HG03571 (cell line): Measurements from ENCODE around the gene ETNPPL.

ENCODE experiments used
- ATAC-seq: cut with Tn5 transposase; IDR thresholded peaks from one replicate; pipeline ENCODE4 v1.9.1; 2021; ENCODE audit not compliant: unreplicated experiment

Gene ETNPPL

GRCh38 chr4:108700081-108700757, 62.6 kb downstream of the ETNPPL start:
- no peak for ATAC-seq

- no peak for ATAC-seq
Observed at GRCh38 chr4:108696160-108696559, 66.7 kb downstream of the ETNPPL start.

GRCh38 chr4:108695062-108695461, 67.8 kb downstream of the ETNPPL start:
- no peak for ATAC-seq

DNA sequence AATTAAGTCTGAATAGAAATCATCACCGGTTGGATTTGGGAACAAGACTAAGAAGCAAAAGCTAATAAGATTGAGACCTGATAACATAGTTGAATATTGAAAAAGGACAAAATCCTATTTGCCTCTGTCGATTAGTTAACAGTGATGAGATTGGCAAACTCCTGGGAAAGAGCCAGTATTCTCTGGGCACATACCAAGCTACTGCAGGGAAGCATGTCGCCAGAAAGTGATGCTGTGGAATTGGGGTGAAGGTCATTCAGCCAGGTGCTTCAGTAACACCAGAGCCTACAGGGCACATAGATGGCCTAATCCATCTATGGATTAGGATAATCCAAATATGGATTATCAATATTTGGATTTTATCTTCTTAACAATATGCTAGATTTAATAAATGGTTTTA, 68.4 kb downstream of the ETNPPL start:
- ATAC-seq = no peak

GRCh38 chr4:108693819-108694218, 69.0 kb downstream of the ETNPPL start:
- no peak for ATAC-seq

DNA sequence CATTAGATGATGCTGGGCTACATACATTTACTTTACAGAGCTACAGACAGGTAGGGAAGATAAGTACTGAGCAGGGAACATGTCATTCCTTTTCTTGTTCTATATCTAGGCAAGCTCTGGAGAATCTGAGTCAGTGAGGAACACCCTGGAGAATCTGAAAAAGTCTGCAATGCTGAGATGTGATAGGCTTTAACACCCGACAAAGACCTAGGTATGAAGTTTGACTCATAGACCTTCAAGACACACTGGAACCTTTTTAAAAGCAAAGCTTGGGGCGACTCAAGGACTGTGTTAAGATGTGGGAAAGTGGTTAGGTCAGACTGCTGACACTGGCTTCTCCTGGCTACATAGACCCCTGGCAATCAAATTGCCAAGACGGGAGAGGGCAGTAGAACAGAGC, 69.6 kb downstream of the ETNPPL start:
- no peak for ATAC-seq
